CD14-positive monocyte (primary cell): Measurements from ENCODE around the gene ABCA7. TPM values are rescaled to one million over a fixed set of nuclear protein-coding genes. Genes with fewer than 3 reads are reported as not detected.

Experiments
- DNase-seq, 3 donors: peaks; one replicate each; pipeline ENCODE4 v3.0.0-alpha.2; 2011 to 2022
- H2AFZ ChIP-seq: 2 replicates; pipeline ENCODE4 v1.6.0; 2012; ENCODE audit warnings: mild to moderate bottlenecking, low read depth, low read length, inconsistent platforms; ENCODE audit not compliant: insufficient read depth, poor library complexity, severe bottlenecking
- H3K27ac ChIP-seq, 2 donors: 1 replicate in 1 of 2; 2 replicates in 1 of 2; pipeline ENCODE4 v1.5.1; 2012 to 2013; ENCODE audit warnings: low read length in 2 of 2, control low read depth in 1 of 2, inconsistent platforms in 1 of 2, low read depth in 1 of 2, mild to moderate bottlenecking in 1 of 2
- H3K27me3 ChIP-seq, 2 donors: one replicate each; pipeline versions ENCODE4 v1.6.0 to v1.6.1; 2011 to 2013; ENCODE audit warnings: low read length in 2 of 2; ENCODE audit not compliant: control insufficient read depth in 2 of 2, insufficient read depth in 2 of 2
- H3K36me3 ChIP-seq, 2 donors: replicated peaks in 1 of 2; 1 replicate in 1 of 2; 2 replicates in 1 of 2; pipeline versions ENCODE4 v1.5.1 to v1.6.1; 2012 to 2013; ENCODE audit warnings: low read length in 2 of 2, control low read depth in 1 of 2, inconsistent platforms in 1 of 2, mild to moderate bottlenecking in 1 of 2; ENCODE audit not compliant: insufficient read depth in 2 of 2, control insufficient read depth in 1 of 2
- H3K4me1 ChIP-seq, 2 donors: 1 replicate in 1 of 2; 2 replicates in 1 of 2; pipeline versions ENCODE4 v1.5.1 to v1.6.1; 2012 to 2013; ENCODE audit warnings: low read length in 2 of 2, control low read depth in 1 of 2, inconsistent platforms in 1 of 2, mild to moderate bottlenecking in 1 of 2, moderate library complexity in 1 of 2; ENCODE audit not compliant: insufficient read depth in 2 of 2, control insufficient read depth in 1 of 2
- H3K4me2 ChIP-seq: replicated peaks from 2 replicates; pipeline ENCODE3; 2012; ENCODE audit warnings: low read length, moderate library complexity, mild to moderate bottlenecking; ENCODE audit not compliant: poor library complexity, severe bottlenecking; ENCODE audit errors: extremely low read depth
- H3K4me3 ChIP-seq, 3 experiments: fragments of 200-600 bp in 1 of 3; sonication (generic) in 1 of 3; replicated peaks in 1 of 3; 1 replicate in 2 of 3; 2 replicates in 1 of 3; pipeline ENCODE4 v1.5.1; 2011 to 2013; ENCODE audit warnings: low read length in 3 of 3, mild to moderate bottlenecking in 3 of 3, control low read depth in 2 of 3, low read depth in 2 of 3, inconsistent platforms in 1 of 3, moderate library complexity in 1 of 3
- H3K79me2 ChIP-seq: 2 replicates; pipeline ENCODE4 v1.6.0; 2012; ENCODE audit warnings: mild to moderate bottlenecking, control low read depth, inconsistent platforms, low read length, moderate library complexity; ENCODE audit not compliant: insufficient read depth
- H3K9ac ChIP-seq: 2 replicates; pipeline ENCODE4 v1.6.0; 2017; ENCODE audit warnings: low read length, mild to moderate bottlenecking; ENCODE audit not compliant: insufficient read depth, poor library complexity, severe bottlenecking
- H3K9me3 ChIP-seq, 2 donors: replicated peaks in 1 of 2; 1 replicate in 1 of 2; 2 replicates in 1 of 2; pipeline versions ENCODE4 v1.5.1 to v1.6.1; 2012 to 2013; ENCODE audit warnings: low read length in 2 of 2, control low read depth in 1 of 2; ENCODE audit not compliant: control insufficient read depth in 1 of 2, insufficient read depth in 1 of 2
- H4K20me1 ChIP-seq: 2 replicates; pipeline ENCODE4 v1.6.0; 2012; ENCODE audit warnings: mild to moderate bottlenecking, low read length, control low read depth, moderate library complexity; ENCODE audit not compliant: insufficient read depth
- H3K27ac Mint-ChIP-seq, 7 donors: one replicate each; pipeline ENCODE4 v1.8.0; 2020; ENCODE audit warnings: mild to moderate bottlenecking in 7 of 7, mixed read lengths in 7 of 7, moderate library complexity in 6 of 7, inconsistent platforms in 2 of 7
- H3K27me3 Mint-ChIP-seq, 3 donors: one replicate each; pipeline ENCODE4 v1.8.0; 2021 to 2022; ENCODE audit warnings: low read depth in 3 of 3, mild to moderate bottlenecking in 3 of 3, mixed read lengths in 3 of 3, moderate library complexity in 3 of 3, inconsistent platforms in 1 of 3
- H3K36me3 Mint-ChIP-seq, 2 donors: one replicate each; pipeline ENCODE4 v1.8.0; 2020; ENCODE audit warnings: mixed read lengths in 2 of 2, inconsistent platforms in 1 of 2, mild to moderate bottlenecking in 1 of 2
- H3K4me1 Mint-ChIP-seq: one replicate; pipeline ENCODE4 v1.8.0; 2020; ENCODE audit warnings: mild to moderate bottlenecking, mixed read lengths
- H3K4me3 Mint-ChIP-seq, 2 donors: one replicate each; pipeline ENCODE4 v1.8.0; 2020; ENCODE audit warnings: mild to moderate bottlenecking in 2 of 2, mixed read lengths in 2 of 2, moderate library complexity in 1 of 2
- H3K9me3 Mint-ChIP-seq, 7 donors: one replicate each; pipeline ENCODE4 v1.8.0; 2020 to 2022; ENCODE audit warnings: mixed read lengths in 7 of 7, mild to moderate bottlenecking in 6 of 7, moderate library complexity in 6 of 7, inconsistent platforms in 2 of 7
- WGBS: methylation state at CpG from one replicate; pipeline ENCODE4 v1.1.5; 2013; ENCODE audit warnings: missing lambda C conversion rate; ENCODE audit not compliant: insufficient coverage; 5-methylcytosine and 5-hydroxymethylcytosine counted together
- intact Hi-C, 2 donors: fragments of 100-400 bp; cut with micrococcal nuclease; formaldehyde crosslinking; loops; one replicate each; pipeline versions ENCODE4 v1.15.0 to v1.15.1; 2023
- polyA plus RNA-seq, 3 donors: library from polyadenylated mRNA; depleted of rRNA in 1 of 3; unstranded in 2 of 3; stranded (reverse) in 1 of 3; fragments of 300-500 nt in 2 of 3; fragments of >200 nt in 1 of 3; fragmentation: Illumina TruSeq in 2 of 3; gene quantifications; 1 replicate in 2 of 3; 2 replicates in 1 of 3; pipeline ENCODE4 v1.2.3, GENCODE V29; 2012 to 2021
- TF ChIP-seq, protein P1 (sequence below): fragments of 200-600 bp; IDR thresholded peaks from one replicate; pipeline ENCODE4 v1.8.0; 2022; ENCODE audit warnings: antibody characterized with exemption, mild to moderate bottlenecking

Gene ABCA7
- polyA plus RNA-seq, 3 donors, result 1.7 to 104 (median 7.8) TPM

DNA sequence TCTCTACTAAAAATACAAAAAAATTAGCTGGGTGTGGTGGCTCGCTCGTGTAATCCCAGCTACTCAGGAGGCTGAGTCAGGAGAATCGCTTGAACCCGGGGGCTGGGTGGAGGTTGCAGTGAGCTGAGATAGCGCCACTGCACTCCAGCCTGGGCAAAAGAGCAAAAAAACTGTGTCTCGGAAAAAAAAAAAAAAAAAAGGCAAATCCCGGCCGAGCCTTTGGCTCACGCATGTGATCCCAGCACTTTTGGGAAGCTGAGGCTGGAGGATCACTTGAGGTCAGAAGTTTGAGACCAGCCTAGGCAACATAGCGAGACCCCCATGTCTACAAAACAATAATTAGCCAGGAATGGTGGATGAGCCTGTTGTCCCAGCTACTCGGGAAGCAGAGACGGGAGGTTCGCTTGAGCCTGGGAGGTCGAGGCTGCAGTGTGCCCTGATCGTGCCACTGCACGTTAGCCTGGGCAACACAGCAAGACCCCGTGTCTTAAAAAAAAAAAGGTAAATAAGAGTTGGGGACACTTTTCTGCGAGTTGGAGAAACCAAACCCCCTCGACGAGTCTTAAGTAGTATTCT lies 63.3 kb downstream of the ABCA7 start:
- H3K9me3 Mint-ChIP-seq, result peaks cover 7 to 15% (median 13%) of the 10 kb centered on the region in 7 donors
- Histone ChIP-seq H3K27ac (peak overlapping the region; percentile 95 to 99), H3K4me2 (peak overlapping the region; percentile 93), H3K4me3 (peak overlapping the region in 1 of 3 experiments; percentile 62), H3K4me1 (peaks cover 77 to 86% of the 10 kb centered on the region in 2 donors), H3K9me3 (peaks cover 0 to 12% of the 10 kb centered on the region in 2 donors), H3K79me2 (peaks cover 27% of the 10 kb centered on the region), H4K20me1 (peaks cover 34% of the 10 kb centered on the region), H3K9ac (peak overlapping the region; percentile 88), H3K27me3 (no peaks in the 10 kb centered on the region), H3K36me3 (peaks cover 21 to 22% of the 10 kb centered on the region in 2 donors), H2AFZ (no peak overlapping the region)
- DNase-seq, result no peak
- peak overlapping the region; percentile 61 to 67 for H3K4me3 Mint-ChIP-seq
- peaks cover 0 to 3% (median 0%) of the 10 kb centered on the region in 3 donors for H3K27me3 Mint-ChIP-seq
- H3K4me1 Mint-ChIP-seq, result peaks cover 55% of the 10 kb centered on the region
- H3K27ac Mint-ChIP-seq, result peak overlapping the region; percentile 96 to 99 (median 98)
- TF ChIP-seq, protein P1, sequence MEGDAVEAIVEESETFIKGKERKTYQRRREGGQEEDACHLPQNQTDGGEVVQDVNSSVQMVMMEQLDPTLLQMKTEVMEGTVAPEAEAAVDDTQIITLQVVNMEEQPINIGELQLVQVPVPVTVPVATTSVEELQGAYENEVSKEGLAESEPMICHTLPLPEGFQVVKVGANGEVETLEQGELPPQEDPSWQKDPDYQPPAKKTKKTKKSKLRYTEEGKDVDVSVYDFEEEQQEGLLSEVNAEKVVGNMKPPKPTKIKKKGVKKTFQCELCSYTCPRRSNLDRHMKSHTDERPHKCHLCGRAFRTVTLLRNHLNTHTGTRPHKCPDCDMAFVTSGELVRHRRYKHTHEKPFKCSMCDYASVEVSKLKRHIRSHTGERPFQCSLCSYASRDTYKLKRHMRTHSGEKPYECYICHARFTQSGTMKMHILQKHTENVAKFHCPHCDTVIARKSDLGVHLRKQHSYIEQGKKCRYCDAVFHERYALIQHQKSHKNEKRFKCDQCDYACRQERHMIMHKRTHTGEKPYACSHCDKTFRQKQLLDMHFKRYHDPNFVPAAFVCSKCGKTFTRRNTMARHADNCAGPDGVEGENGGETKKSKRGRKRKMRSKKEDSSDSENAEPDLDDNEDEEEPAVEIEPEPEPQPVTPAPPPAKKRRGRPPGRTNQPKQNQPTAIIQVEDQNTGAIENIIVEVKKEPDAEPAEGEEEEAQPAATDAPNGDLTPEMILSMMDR, result no peak
- intact Hi-C loops, result loop anchor here (2.0 to 10.0 kb wide), 6 partner anchors 16 to 176 kb away; partner anchors contain the start of genes ARHGAP45 (in 2 of the 2), ARID3A (in 1 of the 2), ATP5F1D (in 1 of the 2) and CIRBP (in 1 of the 2)
- 53% methylated on average over 18 of the region's 20 CpGs for WGBS
- peaks cover 5 to 17% of the 10 kb centered on the region in 2 donors for H3K36me3 Mint-ChIP-seq

DNA sequence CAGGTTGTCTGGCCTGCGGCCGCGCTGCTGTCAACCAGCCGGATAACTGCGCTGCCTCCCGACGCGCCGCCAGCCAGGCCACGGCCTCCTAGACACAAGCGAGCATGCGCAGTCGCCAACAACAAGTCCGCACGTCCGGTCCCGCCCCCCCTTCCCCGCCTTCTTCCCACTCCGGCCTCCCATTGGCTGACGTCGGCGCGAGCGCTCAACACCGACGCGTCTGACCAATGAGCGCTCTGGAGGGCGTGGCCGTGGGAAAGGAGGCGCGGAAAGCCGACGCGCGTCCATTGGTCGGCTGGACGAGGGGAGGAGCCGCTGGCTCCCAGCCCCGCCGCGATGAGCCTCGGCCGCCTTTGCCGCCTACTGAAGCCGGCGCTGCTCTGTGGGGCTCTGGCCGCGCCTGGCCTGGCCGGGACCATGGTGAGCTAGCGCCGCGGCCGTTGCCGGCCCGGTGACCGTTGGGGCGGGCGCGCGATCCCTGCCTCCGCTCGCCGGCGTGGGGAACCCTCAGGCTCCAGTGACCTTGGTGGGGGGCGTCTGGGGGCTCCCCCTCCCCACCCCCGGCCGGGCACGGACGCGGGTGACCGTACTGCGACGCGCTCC lies 63.9 kb downstream of the ABCA7 start, which contains the start of gene GPX4:
TSS of gene GPX4 (plus strand) at position 287 of the 603 bp plus-strand sequence. CDS start at position 337, 50 bp downstream.
- peak; percentile 99 to 100 (median 100) for DNase-seq
- peaks cover 7 to 15% (median 13%) of the 10 kb centered on the region in 7 donors for H3K9me3 Mint-ChIP-seq
- Histone ChIP-seq H3K79me2 (peaks cover 27% of the 10 kb centered on the region), H3K36me3 (peaks cover 21 to 26% of the 10 kb centered on the region in 2 donors), H4K20me1 (peaks cover 37% of the 10 kb centered on the region), H3K4me1 (peaks cover 71 to 80% of the 10 kb centered on the region in 2 donors), H3K27me3 (no peaks in the 10 kb centered on the region), H3K9me3 (peaks cover 0 to 12% of the 10 kb centered on the region in 2 donors), H3K4me2 (peak within 1 kb of the TSS; percentile 93), H3K4me3 (peak within 1 kb of the TSS; percentile 78 to 86 (median 82)), H3K9ac (peak within 1 kb of the TSS; percentile 88), H2AFZ (no peak within 1 kb of the TSS), H3K27ac (peak within 1 kb of the TSS; percentile 95 to 99)
- peaks cover 7 to 19% of the 10 kb centered on the region in 2 donors for H3K36me3 Mint-ChIP-seq
- intact Hi-C loops, result loop anchor here (2.0 to 10.0 kb wide), 6 partner anchors 17 to 177 kb away; partner anchors contain the start of genes ARHGAP45 (in 2 of the 2), ARID3A (in 1 of the 2), ATP5F1D (in 1 of the 2) and CIRBP (in 1 of the 2)
- H3K4me3 Mint-ChIP-seq, result peak within 1 kb of the TSS; percentile 78 to 80
- peaks cover 49% of the 10 kb centered on the region for H3K4me1 Mint-ChIP-seq
- H3K27ac Mint-ChIP-seq, result peak within 1 kb of the TSS; percentile 96 to 99 (median 98)
- peaks cover 0 to 3% (median 0%) of the 10 kb centered on the region in 3 donors for H3K27me3 Mint-ChIP-seq
- TF ChIP-seq, protein P1, result no peak
- WGBS, result under 1% methylated on average over 60 of the region's 75 CpGs
